GM21381 (cell line): ENCODE results near the gene SP110.
"Not testable (repeated sequence)": the region's sequence is repeated elsewhere in the genome, so short reads cannot be mapped to it uniquely, and the experiment has no call there.

Experiments
- ATAC-seq: cut with Tn5 transposase; IDR thresholded peaks from one replicate; pipeline ENCODE4 v1.9.1; 2021; ENCODE audit warnings: mild to moderate bottlenecking, moderate library complexity; ENCODE audit not compliant: unreplicated experiment

Gene SP110

DNA sequence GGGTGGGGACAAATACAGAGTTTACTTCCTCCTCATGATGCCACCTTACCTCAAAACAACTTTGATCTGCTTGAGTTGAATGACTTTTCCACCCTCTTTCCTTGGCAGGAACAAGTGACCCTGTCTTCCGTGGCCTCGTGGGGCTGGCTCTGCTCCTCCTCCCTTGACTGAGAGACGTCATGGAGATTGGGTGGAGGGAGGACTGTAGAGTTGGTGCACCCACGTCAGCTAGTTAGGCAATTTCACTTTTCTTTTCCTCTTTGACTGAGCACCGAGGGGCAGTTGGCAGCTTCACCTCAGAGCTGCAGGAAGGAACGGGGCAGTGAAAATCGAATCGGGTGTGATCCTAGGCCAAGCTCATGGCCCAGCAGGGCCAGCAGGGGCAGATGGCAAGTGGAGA lies 5.7 kb upstream of the SP110 start, which contains the start of gene SP140:
Gene SP140, plus strand, starts transcription at position 251 of the 400 bp plus-strand sequence. Its CDS starts 109 bp downstream, at position 360.
- ATAC-seq = peak; percentile 73

DNA sequence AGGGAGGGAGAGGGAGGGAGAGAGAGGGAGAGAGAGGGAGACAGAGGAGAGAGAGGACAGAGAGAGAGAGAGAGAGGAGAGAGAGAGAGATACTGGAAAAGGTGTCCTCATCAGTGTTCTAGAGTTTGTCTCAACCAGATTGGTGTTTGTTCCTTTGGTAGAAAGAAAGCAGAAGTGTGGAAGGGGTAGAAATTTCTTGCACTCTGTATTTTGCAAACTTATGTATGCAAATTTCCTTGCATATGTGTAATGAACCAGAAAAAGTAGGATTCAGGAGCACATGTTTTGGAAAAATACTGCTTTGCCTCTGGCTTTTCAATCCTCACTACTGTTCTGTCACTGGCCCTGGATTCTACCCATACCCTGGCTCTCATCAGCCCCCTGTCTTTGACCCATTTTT lies 4.7 kb upstream of the SP110 start:
- ATAC-seq = no peak

DNA sequence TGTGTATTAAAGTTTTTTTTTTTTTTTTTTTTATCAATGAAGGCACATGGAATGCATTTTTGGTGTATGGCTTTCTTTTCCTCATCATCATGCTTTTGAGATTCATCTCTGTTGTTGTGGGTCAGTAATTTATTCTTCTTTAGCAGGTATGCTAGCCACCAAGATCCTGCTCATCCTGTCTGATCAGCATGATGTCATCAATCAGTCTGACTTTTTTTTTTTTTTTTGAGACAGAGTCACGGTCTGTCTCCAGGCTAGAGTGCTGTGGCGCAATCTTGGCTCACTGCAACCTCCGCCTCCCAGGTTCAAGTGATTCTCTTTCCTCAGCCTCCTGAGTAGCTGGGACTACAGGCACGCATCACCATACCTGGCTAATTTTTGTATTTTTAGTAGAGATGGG lies 3.0 kb upstream of the SP110 start:
- not testable (repeated sequence) for ATAC-seq

DNA sequence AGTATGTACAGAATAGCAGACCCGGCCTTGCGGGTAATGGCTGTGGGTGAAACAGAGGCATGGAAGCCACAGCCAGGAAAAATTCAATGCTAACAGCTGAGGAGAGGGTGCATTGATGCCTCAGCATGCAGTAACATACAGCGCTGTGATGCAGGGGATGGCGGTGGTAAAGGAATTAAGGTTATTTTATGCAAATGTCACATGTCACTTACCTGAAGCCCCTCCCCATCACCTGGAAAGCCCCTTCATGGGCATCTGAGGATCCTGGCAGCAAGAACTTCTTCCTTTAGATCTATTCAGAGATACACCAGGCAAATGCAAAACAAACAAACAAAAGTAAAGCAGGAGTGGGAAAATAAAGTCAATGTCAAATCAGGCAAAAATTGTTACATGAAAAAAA lies 1.7 kb upstream of the SP110 start:
- no peak for ATAC-seq

DNA sequence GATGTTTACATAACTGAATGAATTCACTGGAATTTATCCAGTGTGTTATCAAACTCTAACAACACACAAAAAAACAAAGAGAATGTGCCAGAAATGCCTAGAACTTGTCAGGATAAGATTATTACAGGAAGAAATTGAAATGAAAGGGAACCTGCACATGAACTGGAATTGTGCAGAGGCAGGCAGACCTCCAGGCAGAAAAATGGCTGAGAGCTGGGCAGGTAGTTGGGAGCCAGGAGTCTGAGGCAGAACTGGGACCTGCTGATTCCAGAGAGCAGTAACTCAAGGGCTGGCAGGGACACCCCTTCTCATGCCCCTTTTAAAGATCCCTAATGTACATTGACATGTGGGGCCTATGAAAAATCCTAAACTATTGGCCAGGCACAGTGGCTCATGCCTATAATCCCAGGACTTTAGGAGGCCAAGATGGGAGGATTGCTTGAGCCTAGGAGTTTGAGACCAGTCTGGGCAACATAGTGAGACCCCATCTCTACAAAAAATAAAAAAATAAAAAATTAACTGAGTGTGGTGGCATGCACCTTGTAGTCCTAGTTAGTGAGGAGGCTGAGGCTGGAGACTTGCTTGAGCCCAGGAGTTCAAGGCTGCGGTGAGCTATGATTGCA lies 674 bp upstream of the SP110 start:
- no peak for ATAC-seq

DNA sequence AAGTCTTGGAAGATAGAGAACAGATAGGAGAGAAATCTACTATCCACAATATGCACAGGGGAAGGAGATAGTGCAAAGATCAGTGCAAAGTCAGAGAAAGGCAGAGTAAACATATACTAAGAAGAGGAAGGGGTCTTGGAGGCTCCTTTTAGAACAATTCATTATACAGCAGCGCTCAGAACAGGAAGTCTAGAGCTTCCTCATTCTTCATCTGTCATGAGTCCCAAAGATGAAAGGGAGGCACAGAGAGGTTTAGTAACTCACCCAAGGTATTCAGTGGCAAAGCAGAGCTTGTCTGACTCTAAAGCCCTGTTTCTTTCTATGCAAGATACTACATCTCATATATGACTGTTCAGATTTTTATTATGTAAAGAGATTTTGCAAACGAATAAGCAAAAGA lies 1.4 kb downstream of the SP110 start:
- no peak for ATAC-seq

DNA sequence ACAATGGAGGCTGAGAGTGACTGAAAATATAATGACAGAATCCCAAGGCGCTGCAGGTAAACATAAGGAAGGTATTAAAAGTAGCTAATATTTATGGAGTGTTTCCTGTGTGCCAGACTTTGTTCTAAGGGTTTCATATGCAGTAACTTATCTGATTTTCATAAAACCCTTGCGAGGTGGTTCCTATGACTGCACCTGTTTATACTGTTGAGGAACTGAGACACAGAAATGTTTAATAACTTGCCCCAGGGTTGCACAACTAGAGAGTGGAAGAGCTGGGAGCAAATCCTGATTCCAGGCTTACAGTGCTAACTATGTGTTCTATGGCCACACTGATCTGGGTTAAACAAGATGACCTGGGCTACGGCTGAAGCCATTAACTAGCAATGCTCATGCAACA lies 2.4 kb downstream of the SP110 start:
- ATAC-seq = no peak

DNA sequence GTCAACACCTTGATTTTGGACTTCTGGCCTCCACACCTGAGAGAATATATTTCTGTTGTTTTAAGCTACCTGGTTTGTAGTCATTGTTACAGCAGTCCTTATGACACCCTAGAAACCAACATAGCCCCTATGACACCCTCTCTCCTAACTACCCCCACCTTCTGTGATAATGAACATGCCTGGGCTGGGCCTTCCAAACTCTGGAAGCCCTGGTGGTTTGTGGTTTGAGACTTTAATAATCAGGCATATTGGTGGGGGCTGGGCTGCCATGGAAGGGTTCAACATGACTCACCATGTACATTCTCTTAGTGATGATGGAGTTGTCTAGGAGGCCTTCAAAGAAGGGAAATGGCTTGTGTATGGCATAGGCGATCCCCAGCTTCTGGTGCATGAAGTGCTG lies 3.3 kb downstream of the SP110 start:
- ATAC-seq = no peak

DNA sequence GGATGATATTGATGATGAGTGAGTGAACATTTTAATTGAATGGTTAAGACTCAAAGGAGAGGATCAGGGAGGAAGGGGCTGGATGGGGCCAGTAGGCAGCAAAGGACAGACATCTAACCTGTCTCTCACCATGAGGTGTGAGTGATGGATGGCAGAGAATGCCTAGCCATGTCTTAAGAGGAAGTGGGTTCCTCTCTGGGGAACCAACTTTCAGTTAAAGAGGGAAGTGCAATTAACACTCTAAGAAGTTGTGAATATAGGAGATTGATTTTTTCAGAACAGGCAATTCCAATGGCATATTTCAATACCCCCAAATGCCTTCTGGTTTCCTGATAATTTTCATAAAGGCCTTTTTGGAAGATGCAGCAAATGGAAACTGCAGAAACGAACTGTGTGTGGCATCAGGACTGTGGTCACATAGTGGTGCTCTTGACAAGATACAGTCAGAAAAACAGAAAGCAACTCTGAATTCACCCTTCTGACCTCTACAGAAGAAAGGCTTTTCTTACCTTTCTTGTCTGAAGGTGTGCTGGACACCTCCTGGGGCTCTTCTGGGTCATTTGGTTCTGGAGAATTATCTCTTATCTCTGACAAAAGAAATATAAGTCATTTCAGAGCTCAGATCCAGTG lies 10.2 kb downstream of the SP110 start:
- peak; percentile 47 for ATAC-seq

DNA sequence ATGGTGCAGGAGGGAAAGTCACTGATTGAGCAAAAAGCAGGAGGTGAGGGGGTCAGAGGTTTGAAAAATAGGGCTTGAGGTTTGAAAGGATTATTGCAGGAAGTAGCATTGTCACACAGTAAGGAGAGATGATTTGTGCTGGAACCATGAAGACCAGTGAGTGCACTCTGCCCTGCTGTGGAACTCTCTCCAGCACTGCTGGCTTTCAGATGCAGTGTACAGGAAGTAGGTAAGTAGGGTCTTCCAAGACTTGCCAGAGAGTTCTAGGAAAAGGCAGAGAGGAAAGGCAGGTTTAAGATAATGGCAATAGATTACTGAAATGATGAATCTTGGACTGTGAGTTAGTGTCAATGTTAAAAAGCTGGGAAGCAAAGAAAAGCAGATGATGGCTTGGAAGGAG lies 11.2 kb downstream of the SP110 start:
- no peak for ATAC-seq

DNA sequence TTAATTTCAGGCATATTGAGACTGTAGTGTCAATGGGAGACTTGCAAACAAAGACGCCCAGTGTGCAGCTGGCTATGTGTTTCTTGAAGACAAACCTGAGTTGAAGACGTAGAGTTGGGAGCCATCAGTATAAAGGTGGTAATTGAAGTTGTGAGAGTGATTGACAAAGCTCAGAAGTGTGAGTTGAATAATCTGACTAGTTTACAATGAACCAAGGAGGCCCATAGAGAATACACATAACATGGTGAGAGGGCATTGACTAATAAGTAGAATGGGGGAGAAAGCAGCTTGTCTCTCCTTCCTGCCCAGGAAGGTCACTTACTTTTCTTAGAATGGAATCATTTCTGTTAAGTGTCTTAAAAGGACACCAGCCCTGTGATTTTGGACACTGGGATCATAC lies 14.1 kb downstream of the SP110 start:
- ATAC-seq = no peak

DNA sequence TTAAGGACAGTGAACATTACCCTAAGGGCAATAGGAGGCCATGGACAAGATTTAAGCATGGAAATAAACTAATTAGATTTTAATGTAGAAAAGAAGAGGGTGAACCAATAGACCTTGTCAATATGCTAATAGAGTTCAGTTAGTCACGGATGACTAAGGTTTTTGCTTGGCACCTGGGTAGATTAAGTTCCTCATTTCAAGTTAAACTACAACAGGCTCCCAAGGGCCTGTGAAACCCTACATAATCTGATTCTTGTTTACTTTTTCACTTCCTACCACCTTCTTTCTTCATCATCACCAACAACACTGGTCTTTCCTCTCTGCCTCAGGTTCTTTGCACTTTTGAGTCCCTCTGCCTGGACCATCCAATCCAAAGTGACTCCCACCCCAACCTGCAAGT lies 14.8 kb downstream of the SP110 start:
- ATAC-seq = peak; percentile 49

DNA sequence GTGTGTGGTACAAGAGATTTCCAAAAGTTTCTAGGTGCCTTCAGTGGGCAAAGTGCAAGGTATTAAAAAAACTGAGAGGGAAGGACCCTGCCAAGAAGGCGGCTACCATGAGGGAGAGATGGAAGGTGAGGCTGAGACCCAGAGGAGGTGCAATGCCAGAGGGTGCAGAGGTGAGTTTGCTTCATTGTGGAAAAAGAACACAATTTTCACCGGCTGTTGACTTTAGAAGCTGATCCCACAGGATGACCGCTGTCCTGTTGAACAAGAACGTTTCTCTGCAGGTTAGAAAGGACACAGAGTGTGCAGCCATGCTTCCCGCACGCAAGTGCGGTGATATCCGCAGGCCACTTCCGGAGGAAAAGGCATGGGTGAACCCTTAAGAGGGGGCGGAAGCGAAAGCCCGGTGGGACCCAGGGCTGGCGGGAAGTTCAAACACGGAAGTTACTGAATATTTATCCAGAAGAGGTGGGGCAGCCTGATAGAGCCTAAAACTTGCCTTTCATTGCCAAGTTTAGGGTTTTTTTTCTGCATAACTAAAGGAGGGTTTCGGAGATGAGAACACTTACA lies 16.6 kb downstream of the SP110 start:
- ATAC-seq = peak; percentile 51

DNA sequence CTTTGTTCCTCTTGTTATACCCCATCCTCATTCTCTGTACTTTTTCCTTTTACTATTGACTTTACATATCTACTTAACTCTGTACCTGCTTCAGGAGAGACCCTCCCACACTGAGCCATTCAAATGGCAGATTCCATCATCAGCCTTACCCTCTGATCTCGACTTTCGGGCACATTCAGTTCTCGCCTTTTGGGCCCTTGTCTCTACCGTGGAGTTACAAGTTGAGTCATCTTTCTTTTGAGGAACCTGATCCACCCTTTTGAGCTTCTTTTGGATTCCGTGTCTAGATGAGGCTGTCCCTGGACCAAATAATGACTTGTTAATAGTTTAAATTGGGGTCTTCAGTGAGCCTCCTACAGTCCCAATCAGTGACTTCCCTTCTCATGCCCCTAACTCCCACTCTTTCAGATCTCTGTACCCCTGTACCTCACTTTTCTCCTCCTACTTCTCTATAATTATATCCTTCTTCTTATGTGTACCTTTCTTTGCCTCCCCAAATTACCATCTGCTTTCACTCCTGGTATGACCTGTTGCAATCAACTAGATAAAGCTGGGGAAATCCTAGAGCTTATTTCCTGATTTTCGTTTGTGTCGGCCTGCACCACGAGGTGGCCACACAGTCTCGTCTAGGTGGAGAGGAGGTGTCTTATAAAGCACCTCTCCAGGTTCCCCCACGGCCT lies 17.2 kb downstream of the SP110 start:
- ATAC-seq = peak; percentile 44

DNA sequence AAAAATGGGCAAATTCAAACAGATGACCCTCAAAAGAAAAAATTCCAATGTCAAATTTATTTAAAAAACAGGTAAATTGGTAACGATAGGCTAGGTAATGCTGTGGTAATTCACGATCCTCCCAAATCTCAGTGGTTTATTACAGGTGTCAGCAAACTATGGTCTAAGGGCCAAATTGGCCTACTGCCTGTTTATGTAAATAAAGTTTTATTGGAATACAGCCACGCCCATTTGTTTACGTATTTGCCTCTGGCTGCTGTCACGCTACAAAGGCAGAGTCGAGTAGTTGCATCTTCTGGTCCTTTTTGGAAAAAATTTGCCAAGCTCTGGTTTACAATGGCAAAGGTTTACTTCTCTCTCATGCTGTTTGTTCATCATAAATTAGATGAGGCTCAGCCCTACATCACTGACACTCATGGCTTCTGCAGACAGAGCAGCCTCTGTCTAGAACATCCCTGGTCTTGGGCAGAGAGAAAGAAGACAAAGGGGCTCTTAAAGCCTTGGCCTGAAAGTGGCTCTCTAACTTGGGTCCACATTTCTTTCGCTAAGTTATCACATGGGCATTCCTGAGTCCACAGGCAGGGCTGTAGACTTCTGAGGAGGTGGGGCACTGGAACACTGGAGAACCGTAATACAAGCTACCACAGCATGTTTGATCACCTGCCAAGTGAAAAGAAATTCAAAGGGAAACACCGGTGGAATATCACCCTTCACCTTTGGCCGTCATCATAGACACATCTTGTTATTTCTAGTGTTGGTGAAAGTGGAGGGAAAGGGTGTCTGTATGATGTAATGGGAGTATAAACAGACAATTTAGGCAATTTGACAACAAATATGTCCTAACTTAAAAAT lies 34.8 kb downstream of the SP110 start:
- no peak for ATAC-seq

DNA sequence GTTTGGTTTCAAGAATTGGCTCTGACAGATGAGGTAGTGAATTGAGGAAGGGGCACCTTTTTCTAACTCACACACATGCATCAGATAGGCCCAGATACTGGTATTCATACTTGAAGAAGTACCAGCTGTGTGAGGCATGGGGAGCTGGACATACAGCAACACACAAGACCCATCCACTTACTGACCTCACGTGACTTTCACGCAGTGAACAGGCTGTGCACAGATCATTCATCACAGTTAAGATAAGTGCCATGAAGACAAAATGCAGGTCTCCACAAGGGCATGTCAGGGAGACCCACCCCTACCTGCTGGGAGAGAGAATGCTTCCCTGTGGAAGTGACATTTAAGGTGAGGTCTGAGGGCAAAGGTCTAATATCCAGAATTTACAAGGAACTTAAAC lies 38.6 kb downstream of the SP110 start:
- ATAC-seq = no peak

DNA sequence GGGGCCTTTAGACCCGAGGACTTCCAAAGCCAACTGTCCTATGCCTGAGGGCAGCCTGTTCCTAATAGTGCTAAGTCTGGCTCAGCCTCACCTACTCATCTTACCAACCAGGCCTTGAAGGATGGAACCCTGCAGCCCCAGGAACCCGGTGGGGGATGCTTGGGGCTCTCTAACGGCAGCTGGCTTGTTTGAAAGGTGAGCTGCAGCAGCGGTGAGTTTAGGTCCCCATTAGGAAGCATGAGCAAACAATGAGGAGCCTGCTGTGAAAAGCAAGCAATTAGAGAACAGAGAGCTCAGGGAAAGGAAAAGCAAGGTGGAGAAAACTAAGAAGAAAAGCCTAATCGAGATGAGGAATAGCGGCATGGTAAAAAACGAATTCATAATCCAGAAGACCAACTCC lies 39.9 kb downstream of the SP110 start:
- no peak for ATAC-seq

DNA sequence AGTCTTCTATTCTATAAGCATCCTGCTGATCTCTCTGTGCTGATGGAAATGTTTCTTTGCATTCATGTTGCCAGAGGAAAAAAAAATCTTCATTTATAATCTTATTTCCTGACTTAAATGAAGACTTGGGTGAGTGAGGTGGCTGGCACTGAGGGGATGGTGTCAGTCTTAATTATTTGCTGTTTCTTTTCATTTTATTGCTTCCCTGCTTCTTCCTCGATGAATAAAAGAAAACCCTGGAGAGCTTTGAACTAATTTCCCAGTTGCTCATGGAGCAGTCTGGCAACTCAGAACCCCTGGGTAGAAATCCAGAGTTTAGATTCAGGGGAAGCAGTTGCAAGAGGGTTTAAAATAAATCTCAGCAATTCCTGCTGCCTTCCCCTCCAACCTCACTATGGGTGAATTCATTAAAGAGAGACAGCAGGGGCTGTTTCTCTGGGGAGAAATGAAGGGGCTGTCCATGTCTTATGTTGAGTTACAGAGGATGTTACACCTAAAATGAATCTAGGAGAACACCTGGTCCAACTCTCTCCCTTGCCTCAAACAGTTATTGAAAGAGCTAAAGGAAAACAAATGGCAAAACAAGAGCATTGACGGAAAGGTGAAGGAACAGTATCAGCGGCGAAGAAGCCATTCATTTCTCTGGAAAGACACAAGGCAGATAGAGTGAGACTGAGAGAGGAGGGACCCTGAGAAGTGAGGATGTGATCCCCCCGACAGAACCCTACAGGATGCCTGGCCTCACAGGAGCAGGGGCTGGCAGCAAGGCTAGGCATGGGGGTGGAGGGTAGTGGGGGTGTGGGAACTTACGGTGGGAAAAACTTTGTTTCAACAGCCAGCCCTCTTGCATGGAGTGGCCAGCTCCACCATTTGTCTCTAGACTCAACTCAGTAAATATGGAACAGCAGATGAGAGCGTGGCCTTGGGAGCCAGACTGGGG lies 41.0 kb downstream of the SP110 start:
- ATAC-seq = no peak

DNA sequence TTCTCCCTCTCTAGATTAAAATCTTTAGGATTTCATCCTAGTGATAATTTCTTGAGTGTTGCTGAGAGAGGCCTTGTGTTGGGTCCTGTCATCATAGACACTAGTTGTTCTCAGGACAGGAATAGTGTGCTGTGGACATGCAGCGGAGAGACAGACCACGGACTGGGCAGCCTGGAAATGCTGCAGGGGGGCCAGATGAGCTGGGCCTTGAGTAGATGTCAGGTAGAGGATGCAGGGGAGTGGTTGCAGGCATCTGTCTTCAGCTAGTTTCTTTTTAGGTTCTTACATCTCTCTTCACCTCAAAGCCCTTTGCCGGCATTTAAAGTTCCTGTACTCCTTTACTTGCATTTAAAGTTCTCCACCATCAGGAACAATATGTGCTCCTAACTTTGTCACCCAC lies 42.8 kb downstream of the SP110 start:
- ATAC-seq = no peak

DNA sequence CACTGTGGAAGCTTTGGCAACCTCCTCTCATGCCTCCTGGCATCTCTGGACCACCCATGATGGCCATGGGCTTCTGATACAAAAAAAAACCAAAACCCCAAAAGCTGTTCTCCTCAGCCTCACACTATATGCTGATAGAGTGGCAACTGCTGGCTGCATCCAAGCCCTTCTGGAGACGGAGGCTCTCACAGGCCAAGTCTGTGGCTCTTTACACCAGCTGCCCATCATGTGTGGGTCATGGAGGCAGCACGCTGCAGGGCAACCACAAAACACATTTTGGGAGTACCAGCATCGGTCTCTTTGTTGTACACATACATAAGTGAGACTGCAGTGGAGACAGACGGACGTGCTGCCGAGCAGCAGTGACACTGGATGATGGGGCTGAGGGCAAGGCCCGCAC lies 45.3 kb downstream of the SP110 start:
- ATAC-seq = no peak
